ENCODE measurements around the gene RTBDN.

Gene RTBDN

DNA sequence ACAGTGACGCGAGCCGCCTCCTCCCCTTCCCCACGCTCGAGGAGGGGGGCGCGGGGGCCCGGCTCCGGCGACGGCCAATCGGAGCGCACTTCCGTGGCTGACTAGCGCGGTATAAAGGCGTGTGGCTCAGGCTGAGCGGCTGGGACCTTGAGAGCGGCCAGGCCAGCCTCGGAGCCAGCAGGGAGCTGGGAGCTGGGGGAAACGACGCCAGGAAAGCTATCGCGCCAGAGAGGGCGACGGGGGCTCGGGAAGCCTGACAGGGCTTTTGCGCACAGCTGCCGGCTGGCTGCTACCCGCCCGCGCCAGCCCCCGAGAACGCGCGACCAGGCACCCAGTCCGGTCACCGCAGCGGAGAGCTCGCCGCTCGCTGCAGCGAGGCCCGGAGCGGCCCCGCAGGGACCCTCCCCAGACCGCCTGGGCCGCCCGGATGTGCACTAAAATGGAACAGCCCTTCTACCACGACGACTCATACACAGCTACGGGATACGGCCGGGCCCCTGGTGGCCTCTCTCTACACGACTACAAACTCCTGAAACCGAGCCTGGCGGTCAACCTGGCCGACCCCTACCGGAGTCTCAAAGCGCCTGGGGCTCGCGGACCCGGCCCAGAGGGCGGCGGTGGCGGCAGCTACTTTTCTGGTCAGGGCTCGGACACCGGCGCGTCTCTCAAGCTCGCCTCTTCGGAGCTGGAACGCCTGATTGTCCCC, 42.9 kb downstream of the RTBDN start, which contains the start of gene JUNB:
TSS of gene JUNB (plus strand) at position 142 of the 706 bp plus-strand sequence. CDS start at position 428, 286 bp downstream.
- DNase-seq, result peak; percentile 91

DNA sequence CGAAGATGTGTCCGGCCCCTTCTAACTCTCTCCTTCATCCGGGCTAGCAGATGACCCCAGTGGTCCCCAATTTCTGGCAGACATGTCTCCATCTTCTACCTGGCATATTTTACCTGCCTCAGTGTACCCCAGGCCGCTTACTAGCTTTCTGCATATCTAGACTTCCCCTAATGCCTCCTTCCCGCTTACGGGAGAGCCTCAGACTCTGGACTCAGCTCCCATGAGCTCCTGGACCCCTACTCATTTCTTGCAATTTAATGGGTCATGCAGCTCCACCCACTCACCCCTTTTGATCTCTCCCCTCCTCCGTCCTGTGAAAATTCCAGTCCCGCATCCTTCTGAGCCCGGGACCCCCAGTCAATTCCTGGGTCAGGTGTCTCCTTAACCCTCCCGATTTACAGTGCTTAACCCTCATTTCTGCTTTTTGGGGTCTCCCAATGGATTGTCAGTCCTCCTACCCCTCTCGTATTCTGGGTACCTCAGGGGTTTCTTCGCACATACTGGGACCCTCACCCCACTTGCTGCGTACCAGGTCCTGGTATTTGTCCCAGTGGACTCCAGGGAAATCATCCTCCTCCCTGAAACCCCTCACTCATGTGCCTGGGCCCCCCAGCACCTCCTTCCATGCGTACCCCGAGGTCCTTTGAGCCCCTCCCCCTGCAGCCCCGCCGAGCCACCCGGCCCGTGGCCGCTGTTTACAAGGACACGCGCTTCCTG, 43.6 kb downstream of the RTBDN start:
- DNase-seq, result no peak

DNA sequence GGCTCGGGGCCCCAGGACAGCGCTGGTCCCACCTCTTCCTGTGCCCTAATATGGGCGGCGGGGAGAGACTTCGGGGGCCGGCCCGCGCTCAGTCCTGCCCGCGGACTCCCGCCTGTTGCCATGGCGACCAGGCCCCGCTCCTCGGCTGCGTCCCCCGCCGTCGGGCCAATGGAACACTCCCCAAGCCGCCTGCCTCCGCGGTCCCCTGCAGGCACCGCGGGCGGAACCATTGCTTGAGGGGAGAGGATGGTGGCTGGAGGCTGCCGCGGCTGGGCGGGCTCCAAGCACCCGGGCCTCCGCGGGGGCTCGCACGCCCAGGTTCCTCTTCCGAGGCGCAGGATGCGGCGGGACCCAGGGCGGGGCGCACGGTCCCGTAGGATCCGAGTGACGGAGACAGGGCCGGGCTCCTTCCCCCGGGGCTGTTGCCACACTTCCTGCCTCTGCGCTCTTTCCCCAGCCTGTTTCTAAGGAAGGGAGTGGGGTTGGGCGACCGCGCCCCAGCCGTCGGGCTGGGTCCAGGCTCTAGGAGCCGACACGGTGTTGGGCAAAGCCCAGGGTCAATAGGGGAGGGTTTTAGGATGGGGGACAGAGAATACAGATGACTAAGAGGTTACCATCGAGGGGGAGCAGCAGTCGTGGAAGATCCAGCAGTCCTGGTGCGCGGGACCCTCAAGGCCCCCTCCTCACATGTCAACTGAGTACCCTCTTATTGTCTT, 44.3 kb downstream of the RTBDN start:
- peak; percentile 90 for DNase-seq

DNA sequence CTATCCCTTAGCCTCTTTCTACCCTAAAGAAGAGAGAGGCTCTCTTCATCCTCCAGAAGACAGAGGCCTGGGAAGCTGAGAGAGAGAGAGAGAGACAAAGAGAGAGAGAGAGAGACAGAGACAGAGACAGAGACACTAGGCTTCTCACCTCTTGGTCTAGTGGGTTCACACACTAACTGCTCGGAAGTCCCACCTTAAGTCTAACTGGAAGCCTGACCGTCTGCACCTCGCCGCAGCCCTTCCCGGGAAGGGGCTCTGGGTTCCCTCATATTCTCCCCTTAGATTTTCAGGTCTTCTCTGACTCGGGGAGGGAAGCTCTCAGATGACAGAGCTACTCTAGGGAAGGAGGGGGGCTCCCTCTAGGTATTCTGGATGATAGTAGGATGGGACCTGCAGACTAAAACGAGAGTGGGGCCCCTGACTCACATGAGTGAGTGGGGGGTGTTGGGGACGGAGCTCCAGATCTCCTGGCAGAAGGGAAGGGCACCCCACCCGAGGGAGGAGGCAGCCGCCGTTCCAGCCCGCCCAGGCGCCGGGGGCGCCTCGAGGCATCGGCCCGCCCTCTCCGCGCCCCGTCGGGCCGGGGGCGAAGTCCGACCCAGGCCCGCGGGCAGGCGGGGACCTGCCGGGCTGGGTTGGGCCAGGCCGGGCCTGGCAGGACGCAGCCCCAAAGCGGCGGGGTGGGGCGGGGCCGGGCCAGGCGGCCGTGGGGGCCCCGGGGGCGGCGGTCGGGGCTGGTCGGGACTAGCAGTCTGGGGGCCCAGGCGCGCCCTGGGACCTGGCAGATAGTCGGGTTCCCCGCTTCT, 45.1 kb downstream of the RTBDN start:
- DNase-seq, result no peak

DNA sequence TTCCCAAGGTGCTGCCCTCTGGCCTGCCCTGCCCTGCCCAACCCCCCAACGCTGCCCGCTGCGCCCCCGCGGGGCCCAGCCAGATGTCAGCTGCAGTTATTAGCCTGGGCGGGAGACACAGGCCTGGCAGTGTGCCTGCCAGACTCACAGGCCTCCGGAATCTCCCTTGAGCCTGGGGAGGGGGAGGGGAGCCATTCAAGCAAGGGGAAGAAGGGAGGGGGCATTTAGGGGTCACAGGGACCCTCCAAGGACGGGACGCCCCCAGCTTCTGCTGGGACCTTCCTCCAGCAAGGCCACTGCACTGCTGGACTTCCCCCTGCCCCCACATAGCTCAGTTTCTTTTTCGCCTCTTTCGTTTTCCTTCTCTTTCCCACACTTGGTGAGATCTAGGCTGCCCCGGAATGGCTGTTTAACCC, 45.7 kb downstream of the RTBDN start:
- DNase-seq, result peak; percentile 60

DNA sequence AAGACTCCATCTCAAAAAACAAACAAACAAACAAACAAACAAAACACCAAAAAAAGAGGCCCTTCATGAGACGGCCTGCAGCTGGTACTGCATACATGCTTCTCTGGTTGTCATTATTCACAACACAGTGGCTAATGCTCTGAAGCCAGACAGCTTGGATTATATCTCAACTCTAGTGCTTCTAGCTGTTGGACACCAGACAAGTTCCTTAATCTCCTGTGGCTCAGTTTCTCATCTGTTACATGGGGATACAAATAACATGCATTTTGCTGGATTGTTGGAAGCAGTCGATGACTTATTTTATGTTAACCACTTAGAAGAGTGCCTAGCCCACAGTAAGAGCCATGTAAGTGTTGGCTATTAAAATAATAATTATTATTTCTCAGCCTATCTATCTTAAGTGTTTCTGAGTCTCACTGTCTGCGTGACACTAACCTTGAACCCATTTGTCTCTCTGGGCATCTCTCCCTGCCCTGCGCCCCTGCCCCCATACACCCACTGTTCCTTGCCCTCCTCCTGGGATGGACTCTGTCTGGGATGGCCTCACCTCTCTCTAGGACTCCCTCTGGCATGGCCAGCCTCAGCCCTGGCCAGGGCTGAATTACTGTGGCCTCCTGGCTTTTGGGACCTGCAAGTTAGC, 46.2 kb downstream of the RTBDN start:
- no peak for DNase-seq

DNA sequence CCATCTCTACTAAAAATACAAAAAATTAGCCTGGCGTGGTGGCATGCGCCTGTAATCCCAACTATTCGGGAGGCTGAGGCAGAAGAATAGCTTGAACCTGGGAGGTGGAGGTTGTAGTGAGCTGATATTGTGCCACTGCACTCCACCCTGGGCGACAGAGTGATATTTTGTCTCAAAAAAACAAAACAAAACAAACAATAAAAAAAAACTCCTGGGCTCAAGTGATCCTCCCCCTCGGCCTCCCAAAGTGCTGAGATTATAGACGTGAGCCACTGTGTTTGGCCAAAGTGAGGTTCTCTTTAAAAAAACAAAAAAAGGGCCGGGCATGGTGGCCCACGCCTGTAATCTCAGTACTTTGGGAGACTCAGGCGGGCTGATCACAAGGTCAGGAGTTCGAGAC, 46.9 kb downstream of the RTBDN start:
- DNase-seq, result no peak

DNA sequence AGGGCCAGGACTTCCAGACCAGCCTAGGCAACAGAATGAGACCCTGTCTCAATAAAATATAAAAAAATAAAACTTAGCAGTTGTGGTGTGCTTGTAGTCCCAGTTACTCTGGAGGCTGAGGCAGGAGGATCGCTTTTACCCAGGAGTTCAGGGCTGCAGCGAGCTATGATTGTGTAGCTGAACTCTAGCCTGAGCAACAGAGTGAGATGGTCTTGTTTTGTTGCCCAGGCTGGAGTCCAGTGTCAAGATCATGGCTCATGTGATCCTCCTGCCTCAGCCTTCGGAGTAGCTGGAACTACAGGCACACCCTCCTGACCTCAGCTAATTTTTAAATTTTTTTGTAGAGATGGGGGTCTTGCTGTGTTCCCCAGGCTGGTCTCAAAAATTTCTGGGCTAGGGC, 47.4 kb downstream of the RTBDN start:
- DNase-seq, result no peak

DNA sequence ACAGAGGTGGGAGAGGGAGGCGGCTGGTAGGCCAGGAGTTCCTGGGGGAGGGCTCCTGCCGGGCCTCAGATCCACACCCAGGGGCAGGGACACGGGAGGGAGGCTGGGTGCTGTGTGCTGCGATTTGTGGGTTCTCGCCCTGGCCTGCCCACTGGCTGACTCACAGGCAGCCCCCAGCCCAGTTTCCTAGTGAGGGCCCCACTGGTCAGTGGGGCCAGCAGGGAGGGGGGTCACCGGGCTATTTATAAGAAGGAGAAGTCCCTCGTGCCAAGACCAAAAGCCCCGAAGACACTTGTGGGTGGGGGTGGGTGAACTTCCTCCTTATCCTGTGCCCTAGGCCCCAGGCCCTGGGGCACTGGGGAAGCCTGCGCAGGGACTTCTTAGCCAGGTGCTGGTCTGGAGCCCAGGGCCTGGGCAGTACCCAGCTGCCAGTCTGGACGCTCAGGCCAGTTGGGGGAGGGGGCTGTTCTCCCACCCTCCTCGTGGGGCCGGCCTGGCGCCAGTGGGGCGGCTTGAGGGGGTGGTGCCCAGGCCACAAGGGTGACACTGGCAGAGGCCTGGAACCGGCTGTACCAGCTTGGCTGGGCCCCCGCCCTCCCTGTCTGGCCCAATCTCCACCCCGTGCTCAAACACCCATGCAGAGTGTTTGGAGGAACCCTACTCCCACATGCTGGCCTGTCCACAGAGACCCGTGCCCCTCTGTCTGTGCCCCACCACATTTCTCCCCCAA, 48.1 kb downstream of the RTBDN start:
- DNase-seq, result no peak

DNA sequence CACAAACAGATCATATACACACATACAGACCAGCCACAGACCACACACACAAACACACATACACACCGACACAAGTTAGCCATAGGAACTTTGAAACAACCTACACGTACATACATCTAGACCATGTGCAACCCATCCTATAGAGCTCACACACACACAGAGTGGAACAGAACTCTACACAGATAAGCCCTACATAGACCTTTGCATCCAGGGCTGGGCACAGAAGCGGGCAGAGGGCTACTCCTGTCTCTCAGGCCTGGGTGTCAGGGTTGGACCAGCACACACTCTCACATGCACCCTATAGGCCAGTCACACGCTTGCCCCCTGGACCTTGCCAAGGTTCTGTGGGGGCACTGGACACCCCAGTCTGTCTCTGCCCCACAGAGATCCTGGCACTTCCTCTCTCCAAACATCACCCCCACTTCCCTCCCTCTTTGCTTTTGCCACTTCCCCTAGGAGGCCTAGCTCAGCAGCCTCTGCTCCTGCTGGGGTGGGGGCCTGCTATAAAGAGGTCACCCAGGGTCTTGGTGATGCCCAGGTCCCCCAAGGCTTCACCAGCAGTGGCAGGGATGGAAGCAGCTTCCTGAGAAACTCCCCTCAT, 48.8 kb downstream of the RTBDN start:
- DNase-seq, result no peak

DNA sequence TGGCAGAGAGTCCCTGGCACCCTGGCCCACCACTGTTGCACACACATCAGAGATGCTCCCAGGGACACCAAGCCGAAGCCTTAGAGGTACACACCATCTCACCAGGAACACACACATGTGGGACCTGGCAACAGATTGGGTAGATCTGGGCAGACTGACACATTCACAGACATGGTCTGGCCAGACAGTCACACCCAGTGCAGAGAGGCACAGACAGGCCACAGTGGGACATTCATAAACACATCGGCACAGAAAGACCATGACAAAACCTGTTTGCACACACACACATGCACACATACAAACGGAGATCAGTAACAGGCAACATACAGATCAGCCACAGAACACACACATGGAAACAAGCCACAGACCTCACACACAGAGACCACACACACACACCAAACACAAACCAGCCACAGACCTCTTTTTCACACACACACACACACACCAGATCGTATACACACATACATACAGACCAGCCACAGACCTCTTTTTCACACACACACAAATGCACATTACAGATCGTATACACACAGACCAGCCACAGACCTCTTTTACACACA, 49.4 kb downstream of the RTBDN start:
- DNase-seq, result no peak

DNA sequence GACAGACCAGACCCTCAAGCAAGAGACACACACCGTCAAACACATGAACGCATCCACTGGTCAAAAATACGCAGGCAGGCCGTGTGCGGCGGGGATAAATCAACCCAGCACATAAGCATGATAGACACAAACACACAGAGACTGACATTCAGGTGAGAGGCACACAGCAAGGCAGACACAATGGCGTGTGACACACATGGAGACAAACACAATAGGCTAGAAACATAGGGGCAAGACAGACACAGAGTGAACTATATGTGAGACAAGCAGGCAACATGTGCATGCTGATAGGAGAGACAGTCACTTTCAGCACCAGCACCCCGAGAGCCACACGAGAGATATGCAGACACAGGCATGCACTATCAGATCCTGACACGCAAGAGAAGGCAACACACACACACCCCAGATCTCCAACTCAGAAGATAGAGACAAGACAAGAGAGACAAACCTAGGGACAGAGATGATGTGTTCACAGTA, 49.9 kb downstream of the RTBDN start:
- DNase-seq, result no peak

DNA sequence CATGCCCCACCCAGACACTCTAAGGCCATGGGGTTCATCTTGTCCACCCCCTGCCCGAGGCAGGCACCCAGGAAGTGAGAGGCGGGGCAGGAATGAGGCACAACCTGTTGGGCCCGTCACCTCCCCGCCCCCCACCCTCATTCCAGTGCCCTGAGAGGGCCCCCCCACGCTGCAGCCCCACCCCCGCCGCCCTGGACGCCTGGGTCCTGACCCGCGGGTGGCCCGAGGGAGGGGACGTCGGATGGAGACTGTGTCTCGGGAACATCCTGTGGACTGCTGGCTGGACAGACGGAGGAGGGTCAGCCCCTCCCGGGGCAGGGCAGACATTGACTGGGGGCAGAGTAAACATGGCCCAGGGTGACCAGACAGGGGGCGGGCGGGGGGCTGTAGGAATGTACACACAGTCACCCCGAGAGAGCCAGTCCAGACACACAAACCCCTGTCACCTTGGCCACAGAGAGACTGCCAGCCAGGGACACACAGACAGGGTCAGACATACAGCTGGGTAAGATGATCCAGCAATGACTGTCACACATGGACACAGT, 50.5 kb downstream of the RTBDN start:
- DNase-seq, result no peak

DNA sequence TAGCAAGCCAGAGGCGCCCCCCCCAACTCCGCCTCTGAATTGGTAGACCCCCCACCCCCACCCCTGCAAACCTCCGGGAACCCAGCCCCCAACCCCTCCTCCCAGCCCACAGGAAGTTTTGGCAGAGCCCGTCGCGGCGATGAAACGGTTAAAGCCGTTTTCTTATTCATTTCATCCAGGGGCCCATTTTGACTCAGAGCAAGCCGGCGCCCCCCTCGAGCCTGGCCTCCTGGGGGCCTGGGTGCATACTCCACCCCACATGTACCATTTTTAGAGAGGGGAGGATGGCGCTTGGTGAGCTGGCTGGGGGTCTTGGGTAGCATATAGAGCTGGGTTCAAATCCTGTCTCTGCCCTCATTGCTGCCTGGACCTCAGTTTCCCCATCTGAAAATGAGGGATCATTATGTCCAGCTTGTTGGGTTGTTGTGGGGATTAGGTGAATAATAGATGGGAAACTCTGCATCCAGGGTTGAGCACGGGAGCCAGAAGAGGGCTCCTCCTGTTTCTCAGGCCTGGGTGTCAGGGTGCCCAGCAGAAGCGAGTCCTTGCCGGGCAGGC, 51.0 kb downstream of the RTBDN start:
- DNase-seq, result no peak

DNA sequence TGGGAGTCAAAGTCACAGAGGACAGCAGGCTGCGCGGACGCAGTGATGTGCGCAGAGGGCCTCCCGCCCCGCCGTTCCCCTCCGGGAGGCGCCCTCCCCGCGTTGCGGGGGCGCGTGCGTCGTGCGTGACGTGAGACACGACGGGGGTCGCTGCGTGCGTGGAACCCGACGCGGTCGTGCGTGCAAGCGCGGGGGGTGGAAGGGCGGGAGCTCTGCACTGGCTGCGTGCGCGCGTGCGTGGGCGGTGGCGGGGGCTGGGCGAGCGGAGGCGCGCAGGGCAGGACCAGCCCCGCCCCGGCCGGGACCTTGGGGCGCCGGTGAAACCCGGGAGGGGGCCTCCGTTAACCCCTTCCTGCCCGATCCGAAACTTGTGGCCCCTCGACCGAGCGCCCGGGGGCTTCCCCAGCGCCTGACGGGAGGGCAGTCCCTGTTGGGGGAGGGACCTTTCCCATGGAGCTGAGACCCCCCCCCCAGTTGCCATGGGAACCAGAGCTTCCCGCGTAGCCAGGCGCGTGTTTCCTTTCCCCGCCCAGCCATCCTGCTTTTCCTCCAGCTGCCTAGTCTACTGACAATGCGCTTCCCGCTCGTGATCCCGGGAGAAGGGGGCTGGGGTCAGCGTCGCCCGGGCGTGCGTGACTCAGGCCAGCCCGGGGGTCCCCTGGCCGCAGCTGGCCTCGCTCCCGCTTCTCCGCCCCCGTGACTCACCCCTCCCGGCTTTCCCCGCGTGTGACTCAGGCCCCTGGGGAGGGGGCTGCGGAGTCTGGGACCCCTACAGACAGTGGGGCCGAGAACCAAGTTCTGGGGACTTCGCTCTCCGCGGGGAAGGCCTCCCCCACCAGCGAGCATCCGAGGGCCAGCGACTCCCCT, 51.7 kb downstream of the RTBDN start:
- DNase-seq, result peak; percentile 85

DNA sequence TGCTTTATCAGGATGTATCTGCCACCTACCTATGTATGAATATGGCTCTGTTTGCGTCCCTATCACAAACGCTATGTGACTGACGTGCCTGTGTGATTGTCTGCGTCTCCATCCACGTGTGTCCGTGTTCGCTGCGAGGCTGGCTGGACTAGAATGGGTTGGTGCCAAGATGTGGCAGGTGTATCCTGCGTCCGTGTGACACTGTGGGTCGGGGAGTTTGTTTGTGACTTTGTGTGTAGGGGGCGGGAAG, 52.3 kb downstream of the RTBDN start:
- DNase-seq, result no peak

DNA sequence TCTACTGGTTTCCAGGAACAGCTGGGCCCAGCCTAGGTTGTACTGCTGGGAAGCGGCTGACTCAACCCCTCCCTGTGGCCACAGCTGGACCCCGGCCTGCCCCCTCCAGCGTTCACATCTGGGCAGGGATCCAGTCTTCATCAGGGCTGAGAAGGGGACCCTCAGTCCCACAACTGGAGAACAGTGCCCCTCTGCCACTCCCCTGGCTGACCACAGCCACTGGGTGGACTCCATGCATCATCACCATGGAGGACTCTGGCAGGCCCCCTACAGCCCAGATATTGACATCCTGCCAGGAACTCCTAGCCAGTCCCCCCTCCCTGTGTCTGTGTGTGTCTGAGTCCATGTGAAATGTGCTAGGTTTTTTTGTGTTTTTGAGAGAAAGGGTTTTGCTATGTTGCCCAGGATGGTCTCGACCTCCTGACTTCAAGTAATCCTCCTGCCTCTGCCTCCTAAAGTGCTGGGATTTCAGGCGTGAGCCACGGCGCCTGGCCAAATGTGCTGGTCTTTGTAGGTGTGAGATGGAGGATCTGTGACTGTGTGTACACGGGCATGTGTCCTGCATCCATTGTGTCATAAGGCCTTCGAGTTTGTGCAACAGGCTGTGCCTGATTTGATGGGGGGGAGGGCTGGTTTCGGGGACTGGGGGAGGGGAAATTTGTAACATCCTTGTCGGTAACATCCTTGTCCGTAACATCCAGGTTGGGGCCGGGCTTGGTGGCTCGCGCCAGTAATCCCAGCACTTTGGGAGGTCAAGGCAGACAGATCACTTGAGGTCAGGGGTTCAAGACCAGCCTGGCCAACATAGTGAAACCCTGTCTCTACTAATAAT, 55.0 kb downstream of the RTBDN start:
- peak; percentile 69 for DNase-seq

DNA sequence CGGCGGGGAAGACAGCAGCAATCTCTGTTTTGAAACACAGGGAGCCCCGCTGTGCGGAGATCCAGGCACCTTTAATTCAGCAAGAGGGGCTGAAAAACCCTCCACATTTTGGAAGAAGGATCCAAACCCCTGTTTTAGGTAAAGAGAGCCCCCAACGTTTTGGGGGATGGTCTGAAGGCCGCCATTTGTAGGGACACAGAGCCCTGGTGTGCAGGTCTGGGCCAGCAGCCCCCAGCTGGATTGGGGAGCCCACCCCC, 55.5 kb downstream of the RTBDN start:
- DNase-seq, result no peak

Data from NCI-H1092 (cell line).